SU-DHL-6 (cell line): ENCODE data around the gene SLC6A20.

Experiments used
- H2AFZ ChIP-seq: fragments of 200-600 bp; sonication (generic); 2 replicates; pipeline ENCODE4 v1.6.1; 2014; ENCODE audit warnings: low read depth, mild to moderate bottlenecking, moderate library complexity, mixed read lengths, antibody characterized with exemption, low read length; ENCODE audit not compliant: severe bottlenecking
- H3F3A ChIP-seq: fragments of 200-600 bp; shearing (Covaris generic); 2 replicates; pipeline ENCODE4 v1.6.0; 2016; ENCODE audit warnings: antibody characterized with exemption, mild to moderate bottlenecking; ENCODE audit not compliant: insufficient read depth
- H3K27ac ChIP-seq: fragments of 200-600 bp; sonication (generic); 2 replicates; pipeline ENCODE4 v1.5.1; 2016; ENCODE audit warnings: low read depth, mild to moderate bottlenecking, low read length, moderate library complexity, mixed read lengths
- H3K27me3 ChIP-seq: fragments of 200-600 bp; sonication (generic), shearing (Covaris generic); 2 replicates; pipeline ENCODE4 v1.6.0; 2014; ENCODE audit warnings: mild to moderate bottlenecking, low read length
- H3K36me3 ChIP-seq: fragments of 200-600 bp; sonication (generic); 2 replicates; pipeline ENCODE4 v1.6.1; 2014; ENCODE audit warnings: mild to moderate bottlenecking, low read length, mixed read lengths
- H3K4me2 ChIP-seq: fragments of 300-600, 200-600 bp; shearing (Covaris generic), sonication (generic); 2 replicates; pipeline ENCODE4 v1.6.0; 2014; ENCODE audit warnings: low read length, low read depth, mild to moderate bottlenecking; ENCODE audit not compliant: poor library complexity, severe bottlenecking
- H3K4me3 ChIP-seq: fragments of 200-600 bp; sonication (generic); 2 replicates; pipeline ENCODE4 v1.5.1; 2014; ENCODE audit warnings: antibody characterized with exemption, low read length, mild to moderate bottlenecking, mixed read lengths; ENCODE audit not compliant: insufficient read depth, poor library complexity, severe bottlenecking
- H3K79me2 ChIP-seq: fragments of 200-600 bp; sonication (generic); 2 replicates; pipeline ENCODE4 v1.6.1; 2014; ENCODE audit warnings: mild to moderate bottlenecking, low read length, moderate library complexity; ENCODE audit not compliant: insufficient read depth
- H3K9ac ChIP-seq: fragments of 200-600 bp; sonication (generic); 2 replicates; pipeline ENCODE4 v1.7.0; 2014; ENCODE audit warnings: mild to moderate bottlenecking, low read length
- H3K9me2 ChIP-seq: fragments of 200-600 bp; sonication (generic); replicated peaks from 2 replicates; pipeline ENCODE4 v1.6.1; 2014; ENCODE audit warnings: low read length; ENCODE audit not compliant: insufficient read depth
- H3K9me3 ChIP-seq: fragments of 200-600 bp; sonication (generic); 2 replicates; pipeline ENCODE4 v1.6.1; 2014; ENCODE audit warnings: low read length, mixed read lengths; ENCODE audit not compliant: insufficient read depth
- H4K20me1 ChIP-seq: fragments of 200-600 bp; sonication (generic); 2 replicates; pipeline ENCODE4 v1.6.1; 2014; ENCODE audit warnings: low read depth, mild to moderate bottlenecking, antibody characterized with exemption, low read length, moderate library complexity, mixed read lengths
- CTCF ChIP-seq: fragments of 200-600 bp; sonication (generic); IDR thresholded peaks from one replicate; pipeline ENCODE4 v1.5.1; 2017; ENCODE audit warnings: antibody characterized with exemption, mild to moderate bottlenecking, low read length, moderate library complexity; ENCODE audit not compliant: insufficient read depth, poor library complexity, severe bottlenecking
- EZH2phosphoT487 ChIP-seq: fragments of 200-600 bp; sonication (generic), shearing (Covaris generic); conservative IDR thresholded peaks from 2 replicates; pipeline ENCODE4 v1.6.1; 2018; ENCODE audit warnings: mild to moderate bottlenecking, antibody characterized with exemption, low read length, moderate library complexity, mixed read lengths

The SLC6A20 gene

DNA sequence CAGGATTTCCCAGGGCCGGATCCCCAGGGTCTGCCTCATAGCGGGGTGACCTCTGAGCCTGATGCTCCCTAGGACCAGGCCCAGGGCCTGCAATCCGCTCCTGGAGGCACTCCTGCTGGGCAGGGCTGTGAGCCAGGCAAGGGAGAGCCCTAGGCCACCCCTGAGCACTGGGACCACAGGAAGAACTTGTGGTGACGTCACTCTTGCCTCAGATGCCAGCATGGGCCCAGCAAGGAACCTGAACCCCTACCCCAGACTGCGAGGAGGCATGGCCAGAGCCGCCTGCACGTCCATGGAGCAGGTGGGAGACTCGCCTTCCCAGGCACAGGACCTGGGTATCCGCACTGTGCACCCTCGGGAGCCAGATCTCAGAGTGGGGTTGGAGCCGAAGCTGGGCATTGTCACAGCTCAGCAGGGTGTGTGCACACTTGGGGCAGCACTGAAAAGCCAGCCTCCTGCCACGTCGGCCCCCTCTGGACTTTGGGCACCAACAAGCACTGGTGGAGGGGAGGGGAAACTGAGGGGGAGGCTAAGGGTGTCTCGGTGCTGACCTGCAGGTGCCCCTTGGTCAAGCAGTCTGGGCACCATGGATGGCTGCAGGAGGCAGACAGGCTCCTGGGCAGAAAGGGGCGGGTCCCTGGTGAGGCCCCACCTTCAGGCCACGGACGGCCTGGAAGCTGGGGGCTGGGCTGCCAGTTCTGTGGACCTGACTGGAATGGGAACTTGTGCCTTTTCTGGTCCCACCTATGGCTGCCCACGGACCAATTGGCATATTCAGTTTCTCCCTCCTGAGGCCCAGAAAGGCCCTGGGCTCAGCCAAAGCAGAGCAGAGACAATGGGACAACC lies 49.3 kb downstream of the SLC6A20 start:
- Histone ChIP-seq H3K4me3 (no peak overlapping the region), H3K9me2 (no peaks in the 10 kb centered on the region), H3K9ac (no peak overlapping the region), H3K27ac (no peak overlapping the region), H4K20me1 (no peaks in the 10 kb centered on the region), H3K36me3 (peaks cover 3% of the 10 kb centered on the region; the same call in 1 of the 2 replicates), H3K27me3 (no peaks in the 10 kb centered on the region), H2AFZ (no peak overlapping the region), H3K9me3 (no peaks in the 10 kb centered on the region), H3K79me2 (no peaks in the 10 kb centered on the region), H3K4me2 (no peak overlapping the region), H3F3A (no peaks in the 10 kb centered on the region)
- TF ChIP-seq CTCF: no peak
- no peak for TF ChIP-seq EZH2phosphoT487

GRCh38 chr3:45746165-45746776 lies 50.1 kb downstream of the SLC6A20 start:
- H3K9me3 ChIP-seq: no peaks in the 10 kb centered on the region
- H3K27me3 ChIP-seq: no peaks in the 10 kb centered on the region
- no peak overlapping the region for H3K27ac ChIP-seq
- H3K79me2 ChIP-seq: no peaks in the 10 kb centered on the region
- no peak overlapping the region for H3K4me2 ChIP-seq
- H3K4me3 ChIP-seq: no peak overlapping the region
- H3F3A ChIP-seq: no peaks in the 10 kb centered on the region
- TF ChIP-seq EZH2phosphoT487: no peak
- TF ChIP-seq CTCF: no peak
- H3K9ac ChIP-seq: no peak overlapping the region
- H2AFZ ChIP-seq: no peak overlapping the region
- H3K36me3 ChIP-seq: peaks cover 4% of the 10 kb centered on the region; the same call in 1 of the 2 replicates
- H3K9me2 ChIP-seq: no peaks in the 10 kb centered on the region
- H4K20me1 ChIP-seq: no peaks in the 10 kb centered on the region

GRCh38 chr3:45742461-45743089 lies 53.8 kb downstream of the SLC6A20 start:
- Histone ChIP-seq H3K79me2 (no peaks in the 10 kb centered on the region), H3K9me2 (no peaks in the 10 kb centered on the region), H3K4me2 (no peak overlapping the region), H3F3A (no peaks in the 10 kb centered on the region), H3K36me3 (peaks cover 26% of the 10 kb centered on the region; the same call in 1 of the 2 replicates), H3K9me3 (no peaks in the 10 kb centered on the region), H3K9ac (no peak overlapping the region), H3K27me3 (no peaks in the 10 kb centered on the region), H2AFZ (no peak overlapping the region), H3K4me3 (no peak overlapping the region), H4K20me1 (no peaks in the 10 kb centered on the region), H3K27ac (no peak overlapping the region)
- TF ChIP-seq CTCF (no peak), EZH2phosphoT487 (no peak)
